Measurements from ENCODE around the gene SULT1C2. TPM values are rescaled to one million over a fixed set of nuclear protein-coding genes. Genes with fewer than 3 reads are reported as not detected.

The SULT1C2 gene
- total and polyA plus RNA-seq, 9 of the 15 experiments (the other 6 are each of a cell fraction or from before 2014, with no cell fraction given) = 0.22 TPM; not detected in 8

DNA sequence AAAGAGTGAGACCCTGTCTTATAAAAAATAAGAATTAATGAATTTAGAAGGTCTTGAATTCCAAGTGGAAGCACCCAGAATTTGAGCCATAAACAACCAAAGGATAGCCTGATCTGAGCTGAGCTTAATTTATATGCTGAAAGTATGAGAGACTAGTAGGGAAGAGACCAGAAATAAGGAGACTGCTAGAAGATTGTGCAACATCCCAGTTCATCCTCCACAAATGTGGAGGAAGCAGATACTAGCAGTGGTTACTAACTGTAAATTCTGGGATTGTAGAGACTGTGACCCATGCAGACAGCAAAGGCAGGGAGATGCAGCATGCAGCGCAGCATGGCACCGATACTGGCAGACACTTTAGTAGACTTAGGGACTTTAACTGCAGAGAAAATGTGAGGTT, 1.5 kb upstream of the SULT1C2 start (continued):
- no peak for TF ChIP-seq RERE (CRISPR knock-in tag; IDR thresholded peaks at IDR 0.05; ENCODE audit: borderline replicate concordance)

GRCh38 chr2:108293850-108294249, 5.2 kb downstream of the SULT1C2 start:
- H3K9ac ChIP-seq (ENCODE audit: insufficient read depth in 1 of 2, low read depth in 2 of 2, low read length in 2 of 2) = no peak overlapping the region
- H3K9me1 ChIP-seq (ENCODE audit: control insufficient read depth, insufficient read depth, low read length) = no peaks in the 10 kb centered on the region
- WGBS (ENCODE audit: insufficient coverage, low coverage, missing lambda C conversion rate) = 0% methylated on average over 4 of the region's 4 CpGs
- CTCF ChIA-PET (ENCODE audit: low intra/inter-chr PET ratio) = no interaction called here
- in situ Hi-C loops (cut with MboI) = no loop called here
- H3K4me2 ChIP-seq (ENCODE audit: insufficient read depth, low read length) = no peak overlapping the region
- H4K20me1 ChIP-seq (replicated peaks; ENCODE audit: control insufficient read depth, insufficient read depth, low read length) = no peaks in the 10 kb centered on the region
- no peaks in the 10 kb centered on the region for H3K9me3 ChIP-seq (replicated peaks; ENCODE audit: control insufficient read depth, insufficient read depth, low read depth, low read length)
- H3K27me3 ChIP-seq (ENCODE audit: control insufficient read depth in 2 of 2, insufficient read depth in 2 of 2, low read length in 2 of 2) = peaks cover 2 to 42% of the 10 kb centered on the region in 2 experiments; a peak in 3 of 5 replicates
- DNase-seq (ENCODE audit: extremely low read depth in 1 of 4, low spot score in 3 of 4) = no peak
- intact Hi-C loops (cut with micrococcal nuclease) = no loop called here
- BruUV-seq (replicated peaks) = no TSS peak
- H3K36me3 ChIP-seq (ENCODE audit: control insufficient read depth, insufficient read depth, low read length) = no peaks in the 10 kb centered on the region
- POLR2A ChIA-PET = no interaction called here
- no peak for ATAC-seq
- no peaks in the 10 kb centered on the region for H3K79me2 ChIP-seq (ENCODE audit: control insufficient read depth, insufficient read depth, low read length)
- no peak overlapping the region for H3K4me3 ChIP-seq
- FAIRE-seq = no peak
- no peak overlapping the region for H2AFZ ChIP-seq (ENCODE audit: low read depth, low read length)
- H3K4me1 ChIP-seq (replicated peaks in 1 of 2; ENCODE audit: control insufficient read depth in 2 of 2, insufficient read depth in 2 of 2, low read length in 2 of 2) = no peaks in the 10 kb centered on the region
- no peak overlapping the region for H3K27ac ChIP-seq (ENCODE audit: extremely low read depth, low read depth, low read length)
- no peak for TF ChIP-seq RUNX1 (IDR thresholded peaks at IDR 0.05; ENCODE audit: low read depth)
- no peak for TF ChIP-seq OTX1 (CRISPR knock-in tag; IDR thresholded peaks at IDR 0.05)
- TF ChIP-seq ARID2 (IDR thresholded peaks at IDR 0.05) = no peak
- no peak for TF ChIP-seq EWSR1 (IDR thresholded peaks at IDR 0.05; ENCODE audit: borderline replicate concordance, low read depth, partially characterized antibody)
- no peak for TF ChIP-seq RBM25 (IDR thresholded peaks at IDR 0.05; ENCODE audit: low read depth, low read length, severe bottlenecking)
- TF ChIP-seq BACH1 (tag; IDR thresholded peaks at IDR 0.05) = no peak
- no peak for TF ChIP-seq HOMEZ (CRISPR knock-in tag; IDR thresholded peaks at IDR 0.05)
- no peak for TF ChIP-seq SP1 (CRISPR knock-in tag; IDR thresholded peaks at IDR 0.05)
- no peak for TF ChIP-seq KLF13 (tag; IDR thresholded peaks at IDR 0.05; ENCODE audit: borderline replicate concordance, low read depth)
- TF ChIP-seq ZNF449 (CRISPR knock-in tag; IDR thresholded peaks at IDR 0.05) = no peak
